ENCODE data around the gene ACTRT2. TPM values are rescaled to one million over a fixed set of nuclear protein-coding genes. Genes with fewer than 3 reads are reported as not detected.

Gene ACTRT2
- total and polyA plus RNA-seq, 9 donors = not detected

DNA sequence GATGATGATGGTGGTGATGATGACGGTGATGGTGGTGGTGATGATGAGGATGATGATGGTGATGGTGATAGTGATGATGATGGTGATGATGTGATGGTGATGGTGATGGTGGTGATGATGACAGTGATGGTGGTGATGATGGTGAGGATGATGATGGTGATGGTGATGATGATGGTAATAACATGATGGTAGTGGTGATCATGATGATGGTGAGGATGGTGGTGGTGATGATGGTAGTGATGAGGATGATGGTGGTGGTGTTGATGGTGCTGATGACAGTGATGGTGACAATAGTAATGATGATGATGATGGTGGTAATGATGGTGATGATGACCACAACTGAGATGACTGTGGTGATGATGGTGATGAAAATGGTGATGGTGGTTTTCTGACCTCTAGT, 4.9 kb downstream of the ACTRT2 start:
- no peaks in the 10 kb centered on the region for H3K36me3 ChIP-seq
- no peaks in the 10 kb centered on the region for H3K9me3 ChIP-seq
- DNase-seq = no peak
- H3K4me3 ChIP-seq = no peak overlapping the region
- TF ChIP-seq, protein P1, sequence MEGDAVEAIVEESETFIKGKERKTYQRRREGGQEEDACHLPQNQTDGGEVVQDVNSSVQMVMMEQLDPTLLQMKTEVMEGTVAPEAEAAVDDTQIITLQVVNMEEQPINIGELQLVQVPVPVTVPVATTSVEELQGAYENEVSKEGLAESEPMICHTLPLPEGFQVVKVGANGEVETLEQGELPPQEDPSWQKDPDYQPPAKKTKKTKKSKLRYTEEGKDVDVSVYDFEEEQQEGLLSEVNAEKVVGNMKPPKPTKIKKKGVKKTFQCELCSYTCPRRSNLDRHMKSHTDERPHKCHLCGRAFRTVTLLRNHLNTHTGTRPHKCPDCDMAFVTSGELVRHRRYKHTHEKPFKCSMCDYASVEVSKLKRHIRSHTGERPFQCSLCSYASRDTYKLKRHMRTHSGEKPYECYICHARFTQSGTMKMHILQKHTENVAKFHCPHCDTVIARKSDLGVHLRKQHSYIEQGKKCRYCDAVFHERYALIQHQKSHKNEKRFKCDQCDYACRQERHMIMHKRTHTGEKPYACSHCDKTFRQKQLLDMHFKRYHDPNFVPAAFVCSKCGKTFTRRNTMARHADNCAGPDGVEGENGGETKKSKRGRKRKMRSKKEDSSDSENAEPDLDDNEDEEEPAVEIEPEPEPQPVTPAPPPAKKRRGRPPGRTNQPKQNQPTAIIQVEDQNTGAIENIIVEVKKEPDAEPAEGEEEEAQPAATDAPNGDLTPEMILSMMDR (IDR thresholded peaks at IDR 0.05) = no peak
- intact Hi-C loops (cut with DNase I) = no loop called here
- 94 to 96% (median 95%) methylated on average over 1 of the region's 1 CpG for WGBS, 3 donors
- H3K27ac ChIP-seq = no peak overlapping the region
- H3K27me3 ChIP-seq = no peaks in the 10 kb centered on the region
- no peaks in the 10 kb centered on the region for H3K4me1 ChIP-seq (ENCODE audit: insufficient read depth)

DNA sequence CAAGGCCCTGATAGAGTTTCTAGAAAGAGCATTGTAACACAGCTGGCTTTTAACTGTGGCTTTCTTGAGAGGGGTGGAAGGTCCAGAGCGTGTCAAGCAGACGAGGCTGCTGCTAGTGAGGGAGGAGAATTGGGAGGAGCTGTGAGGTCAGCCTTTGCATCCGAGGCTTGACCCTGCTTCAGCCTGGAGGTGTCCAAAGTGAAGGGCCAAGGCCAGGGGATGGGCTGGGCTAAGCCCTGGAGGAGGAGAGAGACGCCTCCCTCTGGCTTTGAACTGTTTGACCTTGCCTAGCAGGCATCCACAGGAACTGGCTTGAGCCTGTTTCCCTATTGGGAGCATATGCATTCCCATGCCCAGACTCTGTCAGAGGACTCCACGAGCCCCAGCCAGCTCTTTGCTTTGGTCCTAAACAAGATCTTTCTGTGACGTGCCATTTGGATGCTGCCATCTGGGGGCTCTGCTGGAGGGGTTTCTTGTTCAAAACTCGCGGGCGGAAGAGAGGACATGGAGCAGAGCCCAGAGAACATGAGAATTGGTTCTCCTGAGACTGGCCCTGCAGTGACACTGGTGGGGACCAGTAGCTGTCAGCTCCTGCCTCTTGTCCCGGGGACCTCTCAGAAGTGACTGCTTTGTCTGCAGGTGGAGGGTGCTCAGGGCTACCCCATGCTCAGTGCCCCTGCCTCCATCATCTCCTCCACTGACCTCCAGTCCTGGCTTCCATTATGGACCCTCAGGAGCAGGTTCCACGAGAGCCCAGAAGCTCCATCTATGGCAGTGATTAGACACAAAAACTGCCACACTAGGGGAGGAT, 5.5 kb downstream of the ACTRT2 start:
- no peak overlapping the region for H3K4me3 ChIP-seq
- no peaks in the 10 kb centered on the region for H3K27me3 ChIP-seq
- whole genome bisulfite sequencing, 3 donors = 64 to 68% (median 65%) methylated on average over 11 of the region's 11 CpGs
- H3K4me1 ChIP-seq (ENCODE audit: insufficient read depth) = no peaks in the 10 kb centered on the region
- TF ChIP-seq, protein P1 (IDR thresholded peaks at IDR 0.05) = no peak
- TF ChIP-seq EP300 (IDR thresholded peaks at IDR 0.05) (no peak), POLR2A (IDR thresholded peaks at IDR 0.05) (no peak)
- no peak overlapping the region for H3K27ac ChIP-seq
- no peaks in the 10 kb centered on the region for H3K36me3 ChIP-seq
- peak in 2 of 5 donors; percentile 1 to 4 for DNase-seq
- intact Hi-C loops (cut with DNase I) = no loop called here
- H3K9me3 ChIP-seq = no peaks in the 10 kb centered on the region

DNA sequence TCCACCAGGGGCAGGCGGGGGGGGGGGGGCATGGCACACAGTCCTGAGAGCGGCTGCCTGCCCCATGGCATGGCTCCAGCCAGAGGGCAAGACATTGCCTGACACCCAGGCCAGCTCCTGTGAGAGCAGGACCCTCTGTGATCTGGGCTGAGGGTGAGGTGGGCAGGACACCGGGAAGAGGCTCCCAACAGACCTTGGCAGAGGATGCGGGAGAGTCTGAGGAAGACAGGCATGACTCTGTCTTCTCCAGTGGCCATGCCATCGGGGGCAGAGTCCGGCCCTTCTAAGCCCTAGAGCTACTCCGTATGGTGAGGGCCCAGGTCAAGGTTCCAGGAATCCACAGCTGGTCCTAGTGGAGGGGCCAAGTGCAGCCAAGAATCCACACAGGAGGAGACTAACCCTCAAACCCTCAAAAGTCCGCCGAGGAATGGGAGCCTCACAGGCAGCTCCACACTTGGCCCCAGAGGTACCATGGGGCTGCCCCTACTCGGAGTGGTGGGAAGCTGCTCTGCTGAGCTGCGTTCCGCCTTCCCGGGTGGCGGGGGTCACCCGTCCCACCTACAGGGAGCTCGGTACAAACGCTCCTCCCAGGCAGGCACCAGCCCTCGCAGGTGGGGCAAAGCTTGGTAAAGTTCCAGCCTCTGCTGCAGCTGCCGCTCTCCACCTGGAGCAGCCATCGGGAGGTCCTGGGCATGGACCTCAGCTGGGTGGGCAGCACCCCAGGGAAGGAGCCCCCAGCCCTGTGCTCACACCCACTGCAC, 6.5 kb downstream of the ACTRT2 start:
- Histone ChIP-seq H3K27ac (no peak overlapping the region), H3K4me3 (no peak overlapping the region), H3K9me3 (no peaks in the 10 kb centered on the region), H3K4me1 (ENCODE audit: insufficient read depth) (no peaks in the 10 kb centered on the region), H3K36me3 (no peaks in the 10 kb centered on the region), H3K27me3 (no peaks in the 10 kb centered on the region)
- peak in 1 of 5 donors; percentile 9 for DNase-seq
- WGBS, 3 donors = 65 to 83% (median 70%) methylated on average over 17 to 20 of the region's 20 CpGs
- TF ChIP-seq POLR2A (IDR thresholded peaks at IDR 0.05) (no peak), EP300 (IDR thresholded peaks at IDR 0.05) (no peak)
- TF ChIP-seq, protein P1 (IDR thresholded peaks at IDR 0.05) = no peak
- intact Hi-C loops (cut with DNase I) = no loop called here

DNA sequence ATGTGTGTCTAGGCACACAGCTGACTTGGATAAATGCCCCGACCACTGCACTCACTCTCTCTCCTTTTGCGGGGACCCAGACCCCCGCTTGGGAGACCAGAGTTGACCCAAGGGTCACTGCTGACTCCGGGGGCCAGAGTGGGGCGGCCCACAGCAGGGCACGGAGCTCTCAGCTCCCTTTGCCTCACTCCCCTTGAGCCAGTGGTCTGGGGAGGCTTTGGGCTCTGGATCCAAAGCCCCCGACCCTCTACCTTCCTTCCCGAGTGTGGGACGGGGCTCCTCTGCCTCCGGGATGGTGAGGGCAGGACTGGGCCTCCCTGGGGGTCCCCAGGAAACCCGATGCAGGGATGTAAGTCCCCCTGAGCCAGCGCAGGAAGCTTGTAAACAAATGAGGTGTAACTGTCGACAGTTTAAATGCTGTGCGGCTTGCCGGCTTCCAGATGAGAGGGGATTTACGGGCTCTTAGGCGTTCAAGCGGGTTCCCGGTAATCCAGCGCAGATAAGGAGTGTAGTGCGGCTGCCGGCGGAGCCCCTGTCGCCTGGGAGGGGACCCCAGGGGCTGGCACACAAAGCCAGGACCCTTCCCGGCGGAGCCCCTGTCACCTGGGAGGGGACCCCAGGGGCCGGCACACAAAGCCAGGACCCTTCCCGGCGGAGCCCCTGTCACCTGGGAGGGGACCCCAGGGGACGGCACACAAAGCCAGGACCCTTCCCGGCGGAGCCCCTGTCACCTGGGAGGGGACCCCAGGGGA, 7.4 kb downstream of the ACTRT2 start:
- H3K9me3 ChIP-seq = no peaks in the 10 kb centered on the region
- no peaks in the 10 kb centered on the region for H3K4me1 ChIP-seq (ENCODE audit: insufficient read depth)
- H3K27ac ChIP-seq = no peak overlapping the region
- peak in 1 of 5 donors; percentile 11 for DNase-seq
- no peaks in the 10 kb centered on the region for H3K27me3 ChIP-seq
- 19 to 24% (median 23%) methylated on average over 28 to 32 of the region's 32 CpGs for WGBS, 3 donors
- TF ChIP-seq EP300 (IDR thresholded peaks at IDR 0.05) = no peak
- TF ChIP-seq, protein P1 (IDR thresholded peaks at IDR 0.05) = no peak
- TF ChIP-seq POLR2A (IDR thresholded peaks at IDR 0.05) = no peak
- intact Hi-C loops (cut with DNase I) = no loop called here
- no peaks in the 10 kb centered on the region for H3K36me3 ChIP-seq
- H3K4me3 ChIP-seq = no peak overlapping the region
